GM12891 (cell line): ENCODE measurements around the gene CCDC80.

Experiments used
- PAX5 ChIP-seq: IDR thresholded peaks from 2 replicates; pipeline ENCODE4 v1.6.1; 2011; ENCODE audit warnings: low read length, moderate library complexity, mild to moderate bottlenecking; ENCODE audit not compliant: insufficient read depth, severe bottlenecking
- POLR2A ChIP-seq: IDR thresholded peaks from 2 replicates; pipeline ENCODE4 v1.6.1; 2011; ENCODE audit warnings: low read depth, low read length, control low read depth
- POLR2AphosphoS5 ChIP-seq: IDR thresholded peaks from 2 replicates; pipeline ENCODE4 v1.6.1; 2011; ENCODE audit warnings: low read depth, low read length, control low read depth

DNA sequence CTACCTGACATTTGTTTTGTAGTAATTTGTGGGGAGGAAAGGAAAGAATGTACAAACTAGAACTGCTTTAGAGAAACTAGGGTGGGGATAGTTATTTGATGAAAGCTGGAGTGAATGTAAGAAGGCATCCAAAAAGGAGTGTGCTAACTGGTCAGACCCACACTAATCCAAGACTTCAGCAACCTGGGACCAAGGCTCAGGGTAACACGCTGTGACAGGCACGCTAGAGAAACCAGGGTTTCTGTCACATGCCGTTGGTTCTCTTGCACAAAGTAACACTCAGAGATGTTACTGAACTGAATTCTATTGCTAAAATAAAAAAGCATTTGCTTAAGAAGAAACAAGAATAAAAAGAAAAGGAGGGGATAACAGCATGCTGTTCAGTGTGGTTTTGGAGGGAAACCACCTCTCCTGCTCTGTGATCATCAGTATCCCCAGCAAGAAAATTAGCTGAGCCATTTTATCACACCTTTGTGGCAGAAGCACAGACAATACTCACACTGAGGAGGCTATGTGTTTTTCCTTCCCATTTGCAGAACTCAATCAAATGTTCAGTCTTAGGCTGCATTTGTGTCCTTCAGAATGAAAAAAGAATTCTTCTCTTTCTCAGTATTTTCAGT, 2.8 kb upstream of the CCDC80 start:
- TF ChIP-seq POLR2A (no peak), POLR2AphosphoS5 (no peak), PAX5 (no peak)
